ENCODE results near the gene PRKCZ.

Gene PRKCZ

DNA sequence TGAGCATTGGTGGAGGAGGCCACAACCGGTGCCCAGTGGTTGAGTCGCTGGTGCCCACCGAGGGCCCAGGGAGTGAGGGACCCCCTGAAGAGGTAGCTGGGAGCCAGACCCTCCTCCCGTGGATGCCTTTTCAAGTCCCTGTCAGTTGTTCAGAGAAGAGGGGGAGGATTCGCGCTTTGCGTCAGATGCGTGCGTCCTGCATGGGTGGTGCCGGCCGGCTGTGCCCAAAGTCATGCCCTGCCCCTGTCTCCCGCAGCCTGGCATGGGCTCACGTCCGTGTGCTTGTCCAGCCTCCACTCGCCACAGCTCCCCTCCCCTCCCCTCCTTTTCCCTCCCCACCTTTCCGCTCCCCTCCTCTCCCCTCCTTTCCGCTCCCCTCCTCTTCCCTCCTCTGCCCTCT is 45.2 kb downstream of the PRKCZ start:
- TF ChIP-seq ZFX (IDR thresholded peaks at IDR 0.05; ENCODE audit: borderline replicate concordance): no peak
- TF ChIP-seq, protein P1, sequence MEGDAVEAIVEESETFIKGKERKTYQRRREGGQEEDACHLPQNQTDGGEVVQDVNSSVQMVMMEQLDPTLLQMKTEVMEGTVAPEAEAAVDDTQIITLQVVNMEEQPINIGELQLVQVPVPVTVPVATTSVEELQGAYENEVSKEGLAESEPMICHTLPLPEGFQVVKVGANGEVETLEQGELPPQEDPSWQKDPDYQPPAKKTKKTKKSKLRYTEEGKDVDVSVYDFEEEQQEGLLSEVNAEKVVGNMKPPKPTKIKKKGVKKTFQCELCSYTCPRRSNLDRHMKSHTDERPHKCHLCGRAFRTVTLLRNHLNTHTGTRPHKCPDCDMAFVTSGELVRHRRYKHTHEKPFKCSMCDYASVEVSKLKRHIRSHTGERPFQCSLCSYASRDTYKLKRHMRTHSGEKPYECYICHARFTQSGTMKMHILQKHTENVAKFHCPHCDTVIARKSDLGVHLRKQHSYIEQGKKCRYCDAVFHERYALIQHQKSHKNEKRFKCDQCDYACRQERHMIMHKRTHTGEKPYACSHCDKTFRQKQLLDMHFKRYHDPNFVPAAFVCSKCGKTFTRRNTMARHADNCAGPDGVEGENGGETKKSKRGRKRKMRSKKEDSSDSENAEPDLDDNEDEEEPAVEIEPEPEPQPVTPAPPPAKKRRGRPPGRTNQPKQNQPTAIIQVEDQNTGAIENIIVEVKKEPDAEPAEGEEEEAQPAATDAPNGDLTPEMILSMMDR (IDR thresholded peaks at IDR 0.05): no peak
- H3K27ac ChIP-seq: no peak overlapping the region

- TF ChIP-seq, protein P1 (IDR thresholded peaks at IDR 0.05): no peak
- no peak for TF ChIP-seq ZFX (IDR thresholded peaks at IDR 0.05; ENCODE audit: borderline replicate concordance)
- H3K27ac ChIP-seq: no peak overlapping the region
Observed at GRCh38 chr1:2095981-2096736, 45.9 kb downstream of the PRKCZ start.

- TF ChIP-seq ZFX (IDR thresholded peaks at IDR 0.05; ENCODE audit: borderline replicate concordance): no peak
- TF ChIP-seq, protein P1 (IDR thresholded peaks at IDR 0.05): no peak
- no peak overlapping the region for H3K27ac ChIP-seq
Observed at GRCh38 chr1:2097386-2098300, 47.4 kb downstream of the PRKCZ start.

DNA sequence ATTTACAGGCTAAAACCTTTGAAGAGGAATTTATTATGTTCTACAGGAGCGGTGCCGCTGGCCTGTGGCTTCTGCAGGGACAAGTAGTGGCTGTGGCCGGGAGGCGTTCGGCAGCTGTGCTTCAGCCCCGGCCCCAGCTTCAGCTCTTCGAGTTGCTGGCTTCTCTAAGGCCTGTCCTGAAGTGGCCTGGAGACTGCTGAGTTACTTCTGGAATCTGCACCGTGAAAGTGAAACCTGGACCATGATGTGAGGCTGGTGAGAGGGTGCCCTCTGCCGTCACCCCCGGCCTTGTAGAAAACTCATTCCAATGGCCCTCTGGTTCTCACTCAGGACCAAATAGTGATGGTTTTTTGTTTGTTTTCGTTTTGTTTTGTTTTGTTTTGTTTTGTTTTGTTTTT is 48.1 kb downstream of the PRKCZ start:
- H3K27ac ChIP-seq: no peak overlapping the region

DNA sequence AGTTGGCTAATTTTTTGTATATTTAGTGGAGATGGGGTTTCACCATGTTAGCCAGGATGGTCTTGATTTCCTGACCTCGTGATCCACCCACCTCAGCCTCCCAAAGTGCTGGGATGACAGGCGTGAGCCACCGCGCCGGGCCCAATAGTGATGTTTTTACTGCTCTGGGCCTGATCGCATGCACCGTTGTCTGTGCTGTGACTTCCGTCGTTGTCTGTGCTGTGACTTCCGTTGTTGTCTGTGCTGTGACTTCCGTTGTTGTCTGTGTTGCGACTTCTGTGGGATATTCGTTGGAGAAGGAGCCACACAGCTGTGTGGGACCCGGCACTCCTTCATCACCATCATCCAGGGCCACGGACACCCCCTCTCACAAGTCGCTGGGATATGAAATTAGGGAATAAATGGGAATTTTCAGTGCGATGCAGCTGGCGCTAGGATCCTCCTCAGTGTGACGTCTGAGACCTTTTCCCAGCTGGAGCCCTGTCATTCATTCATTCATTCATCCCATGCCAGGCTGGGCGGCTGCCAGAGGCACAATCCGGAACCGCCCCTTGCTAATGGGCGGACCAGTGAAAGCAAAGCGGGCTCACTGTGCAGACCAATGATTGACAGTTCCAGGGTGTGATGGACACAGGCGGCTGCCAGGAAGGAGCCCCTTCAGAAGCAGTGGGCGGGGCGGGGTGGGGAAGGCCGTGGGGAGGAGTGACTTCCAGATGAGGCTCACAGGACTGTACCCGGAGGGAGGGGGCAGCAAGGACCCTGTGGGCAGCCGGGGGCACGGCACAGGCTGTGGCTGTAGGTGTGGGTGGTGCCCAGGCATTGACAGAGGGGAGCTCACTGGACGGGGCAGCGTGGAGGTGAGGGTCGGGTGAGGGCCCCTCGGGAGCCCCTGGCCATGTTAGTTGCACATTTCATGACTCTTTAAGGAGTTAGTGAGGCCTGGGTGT is 48.9 kb downstream of the PRKCZ start:
- no peak for TF ChIP-seq ZFX (IDR thresholded peaks at IDR 0.05; ENCODE audit: borderline replicate concordance)
- TF ChIP-seq, protein P1 (IDR thresholded peaks at IDR 0.05): no peak
- no peak overlapping the region for H3K27ac ChIP-seq

More for the DNA sequence above, 48.1 kb downstream of the PRKCZ start:
- TF ChIP-seq ZFX (IDR thresholded peaks at IDR 0.05; ENCODE audit: borderline replicate concordance): no peak
- TF ChIP-seq, protein P1 (IDR thresholded peaks at IDR 0.05): no peak

- H3K27ac ChIP-seq: no peak overlapping the region
- TF ChIP-seq, protein P1 (IDR thresholded peaks at IDR 0.05): no peak
- TF ChIP-seq ZFX (IDR thresholded peaks at IDR 0.05; ENCODE audit: borderline replicate concordance): no peak
Observed at GRCh38 chr1:2099886-2100779, 49.9 kb downstream of the PRKCZ start.
